PC-3 (cell line): ENCODE results near the gene RIMKLA. TPM values are rescaled to one million over a fixed set of nuclear protein-coding genes. Genes with fewer than 3 reads are reported as not detected.

Source experiments
- ATAC-seq: fragments of 200-7000 bp; cut with Tn5 transposase; 2 replicates; pipeline ENCODE4 v1.9.1; 2020; ENCODE audit warnings: mild to moderate bottlenecking, moderate library complexity
- BruUV-seq: library from RNA; stranded (reverse); fragments of 400-500 nt; replicated peaks from 2 replicates; lab custom pipeline; 2021; lab: Mats Ljungman, UMichigan
- CTCF ChIA-PET: fragments of 300-600 bp; sonication (Branson Sonifier 250); formaldehyde crosslinking; loops from one replicate; lab custom pipeline; 2022; ENCODE audit warnings: antibody characterized with exemption; lab: Charles Lee
- POLR2A ChIA-PET: fragments of 300-600 bp; sonication (Branson Sonifier 250); formaldehyde crosslinking; loops from one replicate; lab custom pipeline; 2022; ENCODE audit warnings: antibody characterized with exemption; ENCODE audit not compliant: unreplicated experiment; lab: Charles Lee
- DNase-seq: peaks from one replicate; pipeline ENCODE4 v3.0.0-alpha.2; 2015
- H2AFZ ChIP-seq: fragments of 300-600 bp; sonication (generic); 2 replicates; pipeline ENCODE4 v1.6.0; 2016; ENCODE audit warnings: antibody characterized with exemption, low read length
- H3F3A ChIP-seq: fragments of 300-600 bp; sonication (generic); one replicate; pipeline ENCODE4 v1.6.0; 2017; ENCODE audit warnings: antibody characterized with exemption, low read length, control low read depth, mild to moderate bottlenecking; ENCODE audit not compliant: unreplicated experiment
- H3K27ac ChIP-seq: fragments of 300-600 bp; sonication (generic); 2 replicates; pipeline ENCODE4 v1.5.1; 2016; ENCODE audit warnings: mild to moderate bottlenecking, low read length
- H3K27me3 ChIP-seq: fragments of 300-600 bp; sonication (generic); 2 replicates; pipeline ENCODE4 v1.6.1; 2016; ENCODE audit warnings: low read length, mixed read lengths
- H3K36me3 ChIP-seq: fragments of 300-600 bp; sonication (generic); 2 replicates; pipeline ENCODE4 v1.6.1; 2016; ENCODE audit warnings: low read depth, mixed run types, low read length, mixed read lengths
- H3K4me1 ChIP-seq: fragments of 300-600 bp; sonication (generic); 2 replicates; pipeline ENCODE4 v1.5.1; 2016; ENCODE audit warnings: low read length; ENCODE audit not compliant: insufficient read depth
- H3K4me2 ChIP-seq: fragments of 300-600 bp; sonication (generic); 2 replicates; pipeline ENCODE4 v1.6.0; 2016; ENCODE audit warnings: low read length
- H3K4me3 ChIP-seq: fragments of 300-600 bp; sonication (generic); 2 replicates; pipeline ENCODE4 v1.5.1; 2016; ENCODE audit warnings: mild to moderate bottlenecking, low read length, mixed read lengths
- H3K79me2 ChIP-seq: fragments of 300-600 bp; sonication (generic); 2 replicates; pipeline ENCODE4 v1.6.1; 2017; ENCODE audit warnings: low read length, mixed read lengths
- H3K9ac ChIP-seq: fragments of 300-600 bp; sonication (generic); 2 replicates; pipeline ENCODE4 v1.6.0; 2016; ENCODE audit warnings: mild to moderate bottlenecking, low read length
- H3K9me2 ChIP-seq: fragments of 300-600 bp; sonication (generic); replicated peaks from 2 replicates; pipeline ENCODE4 v1.6.1; 2016; ENCODE audit warnings: mixed run types, low read length, mixed read lengths
- H3K9me3 ChIP-seq: fragments of 300-600 bp; sonication (generic); 2 replicates; pipeline ENCODE4 v1.6.1; 2016; ENCODE audit warnings: low read length, mixed read lengths
- H4K20me1 ChIP-seq: fragments of 300-600 bp; sonication (generic); 2 replicates; pipeline ENCODE4 v1.6.1; 2016; ENCODE audit warnings: low read length, mixed read lengths
- EZH2 ChIP-seq: fragments of 300-600 bp; sonication (generic); IDR thresholded peaks from one replicate; pipeline ENCODE4 v1.6.1; 2017; ENCODE audit warnings: antibody characterized with exemption, mild to moderate bottlenecking, low read length; ENCODE audit not compliant: unreplicated experiment
- EZH2phosphoT487 ChIP-seq: fragments of 300-600 bp; sonication (generic); IDR thresholded peaks from 2 replicates; pipeline ENCODE4 v1.6.1; 2018; ENCODE audit warnings: mild to moderate bottlenecking, antibody characterized with exemption, low read length, borderline replicate concordance
- intact Hi-C: fragments of 100-400 bp; cut with micrococcal nuclease; formaldehyde crosslinking; loops from 2 replicates; pipeline ENCODE4 v1.9.0; 2023
- total RNA-seq: library from RNA; depleted of rRNA; stranded (reverse); fragments of >200 nt; gene quantifications from 2 replicates; pipeline ENCODE4 v1.2.3, GENCODE V29; 2014
- TF ChIP-seq, protein P1 (sequence below): fragments of 300-600 bp; sonication (generic); conservative IDR thresholded peaks from 2 replicates; pipeline ENCODE4 v1.5.1; 2017; ENCODE audit warnings: antibody characterized with exemption, low read depth, mild to moderate bottlenecking, low read length

Gene RIMKLA
- total RNA-seq, 1 experiment from 2014 or later, result 4.5 TPM

DNA sequence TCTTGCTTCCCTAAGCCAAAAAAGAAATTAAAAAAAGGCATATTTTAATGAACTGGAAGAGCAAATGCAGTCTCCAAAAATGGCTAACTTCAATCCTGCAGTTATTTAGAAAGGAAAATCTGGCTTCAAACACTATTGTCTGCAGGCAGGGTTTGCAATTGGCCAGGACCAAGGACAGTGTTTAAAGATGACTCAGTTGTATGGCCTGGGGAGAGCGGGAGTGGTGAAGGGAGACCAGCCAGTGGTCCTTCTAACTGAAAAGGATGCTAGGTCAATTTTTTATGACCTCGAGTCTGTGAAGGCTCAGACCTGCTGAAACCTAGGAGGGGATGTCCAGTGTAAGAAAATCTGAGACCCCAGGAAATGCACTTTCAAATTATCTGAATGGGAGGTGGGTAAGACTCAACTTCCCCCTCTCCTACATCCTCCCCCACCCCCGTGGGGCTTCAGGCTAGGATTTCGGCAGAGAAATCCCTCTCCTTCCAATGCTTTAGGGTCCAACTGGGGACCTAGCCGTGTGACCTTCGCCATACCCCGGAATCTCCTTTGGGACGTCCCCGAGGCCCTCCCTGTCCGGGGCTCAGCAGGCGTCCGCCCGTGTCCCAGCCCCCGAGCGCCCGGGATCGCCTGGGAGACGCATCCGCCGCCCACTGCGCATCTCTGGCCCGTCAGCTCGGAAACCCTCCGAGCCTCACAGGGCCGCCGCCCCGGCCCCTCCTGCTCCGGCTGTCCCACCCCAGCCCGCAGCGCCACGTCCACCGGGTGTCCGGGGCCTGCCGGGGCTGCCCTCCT is 602 bp upstream of the RIMKLA start:
- DNase-seq (peak; percentile 48), ATAC-seq (peak; percentile 76)
- Histone ChIP-seq H3K27ac (no peak overlapping the region), H3K9me3 (no peaks in the 10 kb centered on the region), H3K4me3 (peak overlapping the region; percentile 78), H2AFZ (peak overlapping the region; percentile 92), H4K20me1 (no peaks in the 10 kb centered on the region), H3K4me1 (peaks cover 11% of the 10 kb centered on the region), H3K36me3 (no peaks in the 10 kb centered on the region), H3K27me3 (no peaks in the 10 kb centered on the region), H3K79me2 (no peaks in the 10 kb centered on the region), H3K4me2 (peak overlapping the region; percentile 95), H3K9me2 (no peaks in the 10 kb centered on the region), H3K9ac (0 out of 2 replicates have a peak overlapping the region, but pooled peaks have one; percentile 23), H3F3A (no peaks in the 10 kb centered on the region)
- ChIA-PET CTCF (no interaction called here), POLR2A (interaction anchor here (0.5 kb wide), 1 partner anchor 200 kb away, joined by 5 read pairs; no protein-coding TSS in a partner anchor)
- BruUV-seq, result no TSS peak
- TF ChIP-seq, protein P1, sequence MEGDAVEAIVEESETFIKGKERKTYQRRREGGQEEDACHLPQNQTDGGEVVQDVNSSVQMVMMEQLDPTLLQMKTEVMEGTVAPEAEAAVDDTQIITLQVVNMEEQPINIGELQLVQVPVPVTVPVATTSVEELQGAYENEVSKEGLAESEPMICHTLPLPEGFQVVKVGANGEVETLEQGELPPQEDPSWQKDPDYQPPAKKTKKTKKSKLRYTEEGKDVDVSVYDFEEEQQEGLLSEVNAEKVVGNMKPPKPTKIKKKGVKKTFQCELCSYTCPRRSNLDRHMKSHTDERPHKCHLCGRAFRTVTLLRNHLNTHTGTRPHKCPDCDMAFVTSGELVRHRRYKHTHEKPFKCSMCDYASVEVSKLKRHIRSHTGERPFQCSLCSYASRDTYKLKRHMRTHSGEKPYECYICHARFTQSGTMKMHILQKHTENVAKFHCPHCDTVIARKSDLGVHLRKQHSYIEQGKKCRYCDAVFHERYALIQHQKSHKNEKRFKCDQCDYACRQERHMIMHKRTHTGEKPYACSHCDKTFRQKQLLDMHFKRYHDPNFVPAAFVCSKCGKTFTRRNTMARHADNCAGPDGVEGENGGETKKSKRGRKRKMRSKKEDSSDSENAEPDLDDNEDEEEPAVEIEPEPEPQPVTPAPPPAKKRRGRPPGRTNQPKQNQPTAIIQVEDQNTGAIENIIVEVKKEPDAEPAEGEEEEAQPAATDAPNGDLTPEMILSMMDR, result no peak
- TF ChIP-seq EZH2, result no peak
- TF ChIP-seq EZH2phosphoT487, result no peak
- intact Hi-C loops, result no loop called here

DNA sequence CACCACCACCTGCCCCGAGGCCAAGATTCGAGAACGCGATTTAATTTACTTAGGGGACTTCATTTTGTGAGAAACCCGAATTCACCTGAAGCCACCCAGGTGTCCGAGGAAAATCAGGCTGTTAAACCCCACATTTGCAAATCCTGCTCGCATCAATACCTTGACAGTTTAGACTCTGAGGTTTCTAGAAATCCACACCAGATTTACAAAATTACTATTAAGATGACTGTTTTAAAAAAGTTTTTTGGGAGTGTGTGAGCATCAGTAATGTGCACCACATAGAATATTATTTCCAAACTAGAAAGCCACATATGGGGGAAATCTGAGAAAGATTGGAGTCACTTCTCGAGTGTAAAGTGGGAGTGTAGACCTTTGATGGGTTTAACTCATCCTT is 685 bp downstream of the RIMKLA start:
- ChIA-PET POLR2A (no interaction called here), CTCF (no interaction called here)
- TSS peak; percentile 48 for BruUV-seq
- TF ChIP-seq EZH2phosphoT487 (no peak), EZH2 (no peak)
- TF ChIP-seq, protein P1, result no peak
- H4K20me1 ChIP-seq, result no peaks in the 10 kb centered on the region
- H2AFZ ChIP-seq, result peak overlapping the region; percentile 88
- H3K4me3 ChIP-seq, result peak overlapping the region; percentile 78
- H3K9me3 ChIP-seq, result no peaks in the 10 kb centered on the region
- DNase-seq (no peak), ATAC-seq (no peak)
- H3K27ac ChIP-seq, result no peak overlapping the region
- H3K4me2 ChIP-seq, result peak overlapping the region; percentile 95
- H3K9ac ChIP-seq, result 0 out of 2 replicates have a peak overlapping the region, but pooled peaks have one; percentile 4
- peaks cover 16% of the 10 kb centered on the region for H3K4me1 ChIP-seq
- no peaks in the 10 kb centered on the region for H3F3A ChIP-seq
- H3K27me3 ChIP-seq, result no peaks in the 10 kb centered on the region
- intact Hi-C loops, result no loop called here
- H3K79me2 ChIP-seq, result no peaks in the 10 kb centered on the region
- H3K9me2 ChIP-seq, result no peaks in the 10 kb centered on the region
- no peaks in the 10 kb centered on the region for H3K36me3 ChIP-seq

DNA sequence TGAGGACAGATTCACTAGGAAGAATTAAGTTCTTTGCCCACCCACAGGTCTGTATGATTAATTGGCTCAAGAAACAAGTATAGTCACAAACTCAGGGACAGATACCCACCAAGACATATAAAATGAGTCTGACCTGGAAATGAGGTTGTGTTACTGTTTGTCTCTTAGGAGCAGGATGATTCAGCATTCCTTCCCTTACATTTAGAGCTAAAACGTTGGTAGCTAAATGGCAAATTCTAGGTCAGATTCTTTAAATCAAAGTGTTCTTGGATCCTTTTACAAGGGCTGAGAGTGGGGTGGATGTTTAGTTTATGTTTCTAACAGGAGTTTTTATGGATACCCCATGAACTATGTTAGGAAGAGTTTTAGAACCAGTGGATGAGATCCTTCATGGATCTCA is 4.7 kb downstream of the RIMKLA start:
- no peak overlapping the region for H3K4me2 ChIP-seq
- H4K20me1 ChIP-seq, result no peaks in the 10 kb centered on the region
- no peaks in the 10 kb centered on the region for H3K27me3 ChIP-seq
- H3K27ac ChIP-seq, result no peak overlapping the region
- no peaks in the 10 kb centered on the region for H3K79me2 ChIP-seq
- peaks cover 12% of the 10 kb centered on the region for H3K4me1 ChIP-seq
- BruUV-seq, result no TSS peak
- H3K36me3 ChIP-seq, result no peaks in the 10 kb centered on the region
- no peak overlapping the region for H3K4me3 ChIP-seq
- H2AFZ ChIP-seq, result peak overlapping the region; percentile 15; the same call in 1 of the 2 replicates
- no peaks in the 10 kb centered on the region for H3K9me2 ChIP-seq
- ChIA-PET POLR2A (no interaction called here), CTCF (no interaction called here)
- no peak for ATAC-seq
- H3K9ac ChIP-seq, result no peak overlapping the region
- intact Hi-C loops, result no loop called here
- H3K9me3 ChIP-seq, result no peaks in the 10 kb centered on the region
- no peaks in the 10 kb centered on the region for H3F3A ChIP-seq
- TF ChIP-seq, protein P1, result no peak
- TF ChIP-seq EZH2phosphoT487 (no peak), EZH2 (no peak)
- DNase-seq, result peak; percentile 38
